Stimulated activated CD4-positive, alpha-beta T cell treated with anti-CD3 and anti-CD28 coated beads, TNF-alpha, amount 100 ng/mL, for 24 hours (primary cell): ENCODE measurements around the gene ADAMTS2.

Experiments used
- DNase-seq, 3 experiments: peaks; one replicate each; pipeline ENCODE4 v3.0.0-alpha.2; 2020; ENCODE audit warnings: low read depth in 3 of 3

The ADAMTS2 gene

GRCh38 chr5:179278546-179278945, 66.7 kb downstream of the ADAMTS2 start:
- DNase-seq = no peak

GRCh38 chr5:179278119-179278518, 67.1 kb downstream of the ADAMTS2 start:
- no peak for DNase-seq

GRCh38 chr5:179276838-179277395, 68.3 kb downstream of the ADAMTS2 start:
- no peak for DNase-seq

- no peak for DNase-seq
Measured at GRCh38 chr5:179275941-179276837, 69.1 kb downstream of the ADAMTS2 start.

GRCh38 chr5:179275381-179275878, 69.8 kb downstream of the ADAMTS2 start:
- DNase-seq = no peak

- DNase-seq = no peak
Measured at GRCh38 chr5:179274321-179275315, 70.6 kb downstream of the ADAMTS2 start.

- DNase-seq = no peak
Measured at GRCh38 chr5:179273441-179274145, 71.7 kb downstream of the ADAMTS2 start.

- no peak for DNase-seq
Measured at GRCh38 chr5:179273073-179273435, 72.2 kb downstream of the ADAMTS2 start.

GRCh38 chr5:179272326-179273072, 72.8 kb downstream of the ADAMTS2 start:
- no peak for DNase-seq

- no peak for DNase-seq
Measured at GRCh38 chr5:179271821-179272325, 73.4 kb downstream of the ADAMTS2 start.

GRCh38 chr5:179271428-179271734, 73.9 kb downstream of the ADAMTS2 start:
- no peak for DNase-seq

- DNase-seq = no peak
Measured at GRCh38 chr5:179270581-179271427, 74.5 kb downstream of the ADAMTS2 start.

- DNase-seq = no peak
Measured at GRCh38 chr5:179269781-179270543, 75.3 kb downstream of the ADAMTS2 start.

- no peak for DNase-seq
Measured at GRCh38 chr5:179268966-179269693, 76.1 kb downstream of the ADAMTS2 start.

GRCh38 chr5:179268399-179268952, 76.8 kb downstream of the ADAMTS2 start:
- DNase-seq = no peak

GRCh38 chr5:179267671-179268083, 77.6 kb downstream of the ADAMTS2 start:
- DNase-seq = no peak

GRCh38 chr5:179267071-179267670, 78.1 kb downstream of the ADAMTS2 start:
- no peak for DNase-seq
